ENCODE results near the gene PCNX2.

DNA sequence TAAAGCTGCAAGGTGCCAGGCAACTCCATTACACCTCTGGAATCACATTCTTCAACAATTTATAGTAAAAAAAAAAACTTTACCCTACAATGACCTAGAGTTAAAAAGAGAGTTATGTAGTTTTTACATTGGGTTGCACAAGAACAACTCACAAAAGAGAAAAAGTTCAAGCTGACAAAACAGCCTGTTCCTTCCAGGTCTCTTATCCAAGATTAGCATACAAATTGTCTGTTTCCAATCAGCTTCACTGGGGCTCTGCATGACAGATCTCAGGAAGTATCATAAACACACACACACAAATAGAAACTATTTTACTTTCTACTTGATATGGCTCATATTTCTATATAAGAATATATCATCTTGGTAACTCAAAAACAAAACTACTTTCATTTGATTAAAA, 154.6 kb downstream of the PCNX2 start:
- TF ChIP-seq POLR2AphosphoS5 (IDR thresholded peaks at IDR 0.05; ENCODE audit: low read length), result no peak
- no peak for TF ChIP-seq BACH1 (IDR thresholded peaks at IDR 0.05; ENCODE audit: borderline replicate concordance)
- TF ChIP-seq CBX5 (IDR thresholded peaks at IDR 0.05; ENCODE audit: low read depth), result no peak
- TF ChIP-seq, protein P1, sequence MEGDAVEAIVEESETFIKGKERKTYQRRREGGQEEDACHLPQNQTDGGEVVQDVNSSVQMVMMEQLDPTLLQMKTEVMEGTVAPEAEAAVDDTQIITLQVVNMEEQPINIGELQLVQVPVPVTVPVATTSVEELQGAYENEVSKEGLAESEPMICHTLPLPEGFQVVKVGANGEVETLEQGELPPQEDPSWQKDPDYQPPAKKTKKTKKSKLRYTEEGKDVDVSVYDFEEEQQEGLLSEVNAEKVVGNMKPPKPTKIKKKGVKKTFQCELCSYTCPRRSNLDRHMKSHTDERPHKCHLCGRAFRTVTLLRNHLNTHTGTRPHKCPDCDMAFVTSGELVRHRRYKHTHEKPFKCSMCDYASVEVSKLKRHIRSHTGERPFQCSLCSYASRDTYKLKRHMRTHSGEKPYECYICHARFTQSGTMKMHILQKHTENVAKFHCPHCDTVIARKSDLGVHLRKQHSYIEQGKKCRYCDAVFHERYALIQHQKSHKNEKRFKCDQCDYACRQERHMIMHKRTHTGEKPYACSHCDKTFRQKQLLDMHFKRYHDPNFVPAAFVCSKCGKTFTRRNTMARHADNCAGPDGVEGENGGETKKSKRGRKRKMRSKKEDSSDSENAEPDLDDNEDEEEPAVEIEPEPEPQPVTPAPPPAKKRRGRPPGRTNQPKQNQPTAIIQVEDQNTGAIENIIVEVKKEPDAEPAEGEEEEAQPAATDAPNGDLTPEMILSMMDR (IDR thresholded peaks at IDR 0.05 in 2 of 3, conservative IDR thresholded peaks at IDR 0.05 in 1 of 3; ENCODE audit: control insufficient read depth in 2 of 3, extremely low read depth in 1 of 3, insufficient read depth in 1 of 3, low read depth in 3 of 3, low read length in 3 of 3), result no peak
- TF ChIP-seq NRF1 (conservative IDR thresholded peaks at IDR 0.05; ENCODE audit: low read depth, low read length), result no peak
- TF ChIP-seq HDAC6 (IDR thresholded peaks at IDR 0.05; ENCODE audit: unreplicated experiment), result no peak
- TF ChIP-seq FOXM1 (IDR thresholded peaks at IDR 0.05; ENCODE audit: low read depth, low read length), result no peak
- no peak for TF ChIP-seq EP300 (IDR thresholded peaks at IDR 0.05; ENCODE audit: borderline replicate concordance in 1 of 2, control insufficient read depth in 1 of 2, low read depth in 2 of 2, low read length in 2 of 2)
- TF ChIP-seq TBL1XR1 (IDR thresholded peaks at IDR 0.05; ENCODE audit: low read depth, low read length), result no peak

Measured in GM12878 (cell line).